Measurements from ENCODE around the gene FSHR.

DNA sequence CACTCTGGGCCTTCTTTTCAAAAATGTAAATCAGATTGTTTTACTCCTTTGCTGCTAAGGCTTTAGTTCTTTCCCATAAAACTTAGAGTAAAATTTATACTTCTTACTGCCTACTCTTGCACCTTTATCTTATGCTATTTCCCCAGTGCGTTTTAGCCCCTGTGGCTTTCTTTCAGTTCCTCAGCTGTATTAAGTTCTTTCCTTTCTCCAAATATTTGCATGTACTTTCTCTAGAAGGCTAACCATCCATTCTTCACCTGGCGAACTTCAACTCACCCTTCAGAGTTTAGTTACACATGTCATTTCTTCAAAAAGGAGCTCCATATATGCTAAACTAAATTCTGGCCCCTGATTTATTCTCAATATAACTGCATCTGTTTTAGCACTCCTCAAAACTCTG is 160.7 kb downstream of the FSHR start:
- TF ChIP-seq, protein P1, sequence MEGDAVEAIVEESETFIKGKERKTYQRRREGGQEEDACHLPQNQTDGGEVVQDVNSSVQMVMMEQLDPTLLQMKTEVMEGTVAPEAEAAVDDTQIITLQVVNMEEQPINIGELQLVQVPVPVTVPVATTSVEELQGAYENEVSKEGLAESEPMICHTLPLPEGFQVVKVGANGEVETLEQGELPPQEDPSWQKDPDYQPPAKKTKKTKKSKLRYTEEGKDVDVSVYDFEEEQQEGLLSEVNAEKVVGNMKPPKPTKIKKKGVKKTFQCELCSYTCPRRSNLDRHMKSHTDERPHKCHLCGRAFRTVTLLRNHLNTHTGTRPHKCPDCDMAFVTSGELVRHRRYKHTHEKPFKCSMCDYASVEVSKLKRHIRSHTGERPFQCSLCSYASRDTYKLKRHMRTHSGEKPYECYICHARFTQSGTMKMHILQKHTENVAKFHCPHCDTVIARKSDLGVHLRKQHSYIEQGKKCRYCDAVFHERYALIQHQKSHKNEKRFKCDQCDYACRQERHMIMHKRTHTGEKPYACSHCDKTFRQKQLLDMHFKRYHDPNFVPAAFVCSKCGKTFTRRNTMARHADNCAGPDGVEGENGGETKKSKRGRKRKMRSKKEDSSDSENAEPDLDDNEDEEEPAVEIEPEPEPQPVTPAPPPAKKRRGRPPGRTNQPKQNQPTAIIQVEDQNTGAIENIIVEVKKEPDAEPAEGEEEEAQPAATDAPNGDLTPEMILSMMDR (IDR thresholded peaks at IDR 0.05): no peak
- TF ChIP-seq POLR2A (IDR thresholded peaks at IDR 0.05): no peak
